CD4-positive, alpha-beta T cell treated with Interleukin-6 at 100 ng/mL for 8 hours (primary cell): ENCODE data around the gene ATP12A.
"Not testable (repeated sequence)": the region's sequence is repeated elsewhere in the genome, so short reads cannot be mapped to it uniquely, and the experiment has no call there.

ENCODE experiments used
- DNase-seq: peaks from one replicate; pipeline ENCODE4 v3.0.0-alpha.2; 2020; ENCODE audit warnings: mixed read lengths, low spot score

ATP12A gene

DNA sequence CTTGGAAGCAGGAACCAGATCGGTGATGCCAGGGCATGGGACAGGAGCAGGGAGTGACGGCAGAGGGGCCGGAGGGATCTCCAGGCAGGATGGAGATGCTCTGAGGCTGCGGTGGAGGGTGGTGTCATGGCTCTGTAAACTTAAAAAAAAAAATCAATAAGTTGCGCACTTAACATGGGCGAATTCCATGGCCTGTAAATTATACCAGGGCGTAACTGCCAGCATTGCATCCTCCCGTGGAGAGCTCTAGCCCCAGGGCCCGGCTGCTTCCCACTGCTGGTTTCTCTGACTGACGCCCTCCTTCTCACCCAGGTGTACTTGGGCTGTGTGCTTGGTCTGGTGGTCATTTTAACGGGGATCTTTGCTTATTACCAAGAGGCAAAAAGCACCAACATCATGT is 8.7 kb downstream of the ATP12A start:
- DNase-seq, result no peak

- DNase-seq, result no peak
Observed at GRCh38 chr13:24691381-24691780, 11.2 kb downstream of the ATP12A start.

- DNase-seq, result no peak
Observed at GRCh38 chr13:24692561-24692960, 12.4 kb downstream of the ATP12A start.

DNA sequence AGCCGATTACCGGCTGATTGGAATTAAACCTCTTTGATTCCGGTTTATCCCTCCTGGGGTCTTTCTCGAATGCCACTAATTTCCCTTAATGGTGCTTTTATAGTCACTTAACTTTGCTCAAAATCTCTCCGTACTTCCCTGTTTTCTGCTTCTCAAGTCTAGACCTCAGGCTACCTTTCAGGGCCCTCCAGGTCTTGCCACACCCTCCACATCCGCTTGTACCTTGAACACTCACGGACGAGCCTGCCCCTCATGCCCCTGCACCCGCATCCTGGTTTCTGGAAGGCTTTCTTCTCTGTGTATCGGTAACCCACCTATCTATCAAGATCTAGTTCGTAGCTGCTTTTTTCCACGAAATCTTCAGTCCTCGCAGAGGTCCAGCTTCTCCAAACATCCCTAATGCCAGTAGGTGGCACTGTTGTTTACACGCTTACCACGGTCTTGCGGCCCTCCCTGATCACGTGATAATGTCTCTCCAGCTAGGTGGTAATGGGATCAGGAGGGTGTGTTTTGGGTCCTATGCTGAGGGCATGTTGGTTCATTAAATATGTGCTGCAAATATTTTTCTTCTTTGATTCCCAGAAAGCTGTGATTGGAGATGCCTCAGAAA is 13.8 kb downstream of the ATP12A start:
- DNase-seq, result peak; percentile 49

DNA sequence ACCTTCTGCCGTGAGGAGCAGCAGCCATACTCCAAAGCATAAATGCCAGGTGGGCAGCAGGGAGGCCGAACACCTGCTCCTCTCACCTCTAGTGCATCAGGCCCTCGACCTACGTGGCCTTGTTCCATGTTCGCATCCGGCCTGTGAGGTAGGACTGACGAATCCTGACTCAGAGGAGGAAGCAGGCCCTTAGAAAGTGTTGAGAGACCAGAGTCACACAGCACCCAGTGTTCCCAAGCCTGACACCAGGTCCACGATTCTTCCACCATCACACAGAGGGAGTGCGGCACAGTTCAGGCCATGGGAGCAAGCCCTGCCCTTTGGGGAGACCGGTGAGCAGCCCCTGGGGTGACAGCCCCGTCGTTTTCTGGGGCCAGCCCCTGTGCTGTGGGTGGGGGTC is 14.7 kb downstream of the ATP12A start:
- no peak for DNase-seq

DNA sequence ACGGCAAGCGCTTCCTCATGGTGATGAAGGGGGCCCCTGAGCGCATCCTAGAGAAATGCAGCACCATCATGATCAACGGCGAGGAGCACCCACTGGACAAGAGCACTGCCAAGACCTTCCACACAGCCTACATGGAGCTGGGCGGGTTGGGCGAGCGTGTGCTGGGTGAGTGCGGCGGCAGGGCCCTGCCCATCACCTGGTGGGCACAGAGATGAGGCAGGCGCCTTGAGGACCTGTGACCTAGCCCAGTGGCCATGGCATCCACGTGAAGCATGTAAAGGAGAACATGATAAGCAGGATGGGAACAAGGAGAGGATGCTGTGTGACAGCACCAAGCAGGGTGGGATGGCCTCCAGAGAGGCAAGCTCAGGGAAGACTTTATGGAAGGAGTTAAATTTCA is 18.5 kb downstream of the ATP12A start:
- no peak for DNase-seq

DNA sequence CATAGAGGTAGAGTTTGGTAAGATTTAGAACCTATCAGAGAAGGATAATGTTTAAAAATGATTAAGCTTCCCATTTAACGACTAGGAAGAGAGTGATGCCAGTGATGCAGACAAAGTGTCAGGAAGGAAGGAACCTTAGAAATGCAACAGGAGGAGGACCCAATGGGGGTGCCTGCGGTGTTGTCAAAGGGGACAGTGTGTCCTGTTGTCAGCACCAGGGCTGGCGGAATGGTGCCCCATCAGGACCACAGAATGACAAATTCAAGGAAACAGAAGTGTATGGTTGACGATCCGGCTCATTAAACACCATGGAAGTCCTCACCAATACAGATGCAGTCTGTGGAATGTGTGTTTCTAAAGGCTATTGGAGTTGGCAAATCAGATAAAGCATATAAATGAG is 19.3 kb downstream of the ATP12A start:
- DNase-seq, result no peak

DNA sequence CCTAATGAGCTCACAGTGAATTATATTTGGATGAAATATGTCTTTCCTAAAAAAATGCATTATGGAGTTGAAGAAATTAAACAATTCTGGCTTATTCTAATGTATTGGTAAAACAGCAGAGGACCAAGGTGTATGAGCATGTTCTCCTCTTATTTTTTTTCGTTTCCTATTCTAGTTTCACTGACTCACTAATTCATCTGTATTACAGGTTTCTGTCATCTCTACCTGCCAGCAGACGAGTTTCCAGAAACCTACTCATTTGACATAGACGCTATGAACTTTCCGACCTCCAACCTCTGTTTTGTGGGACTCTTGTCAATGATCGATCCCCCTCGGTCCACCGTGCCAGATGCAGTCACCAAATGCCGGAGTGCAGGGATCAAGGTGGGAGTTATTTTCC is 20.3 kb downstream of the ATP12A start:
- no peak for DNase-seq

GRCh38 chr13:24706886-24707585 is 26.8 kb downstream of the ATP12A start:
- no peak for DNase-seq

DNA sequence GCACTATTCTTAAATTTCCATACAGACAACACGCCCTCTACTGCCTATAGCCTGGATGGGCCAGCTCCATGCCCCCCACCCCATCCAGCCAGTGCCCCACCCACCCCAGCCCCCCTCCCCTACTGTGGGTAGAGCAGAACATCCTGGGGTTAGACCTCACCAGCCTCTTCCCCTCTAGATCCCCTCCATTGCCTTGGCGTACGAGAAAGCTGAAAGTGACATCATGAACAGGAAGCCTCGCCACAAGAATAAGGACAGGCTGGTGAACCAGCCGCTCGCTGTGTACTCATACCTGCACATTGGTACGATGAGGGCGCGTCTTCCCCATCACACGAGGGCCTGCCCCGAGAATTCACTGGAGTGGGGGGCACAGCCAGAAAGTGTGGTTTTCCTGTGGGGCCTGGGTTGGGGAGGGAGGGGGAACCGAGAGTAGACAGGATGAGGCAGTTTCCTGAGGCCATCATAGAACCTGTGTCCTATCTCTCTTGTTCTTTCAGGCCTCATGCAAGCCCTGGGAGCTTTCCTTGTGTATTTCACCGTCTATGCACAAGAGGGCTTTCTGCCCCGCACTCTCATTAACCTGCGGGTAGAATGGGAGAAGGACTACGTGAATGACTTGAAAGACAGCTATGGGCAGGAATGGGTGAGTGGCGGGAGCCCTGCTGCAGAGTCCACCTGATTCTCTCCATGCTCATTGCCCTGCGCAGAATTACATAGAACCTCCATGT is 29.1 kb downstream of the ATP12A start:
- peak; percentile 73 for DNase-seq

DNA sequence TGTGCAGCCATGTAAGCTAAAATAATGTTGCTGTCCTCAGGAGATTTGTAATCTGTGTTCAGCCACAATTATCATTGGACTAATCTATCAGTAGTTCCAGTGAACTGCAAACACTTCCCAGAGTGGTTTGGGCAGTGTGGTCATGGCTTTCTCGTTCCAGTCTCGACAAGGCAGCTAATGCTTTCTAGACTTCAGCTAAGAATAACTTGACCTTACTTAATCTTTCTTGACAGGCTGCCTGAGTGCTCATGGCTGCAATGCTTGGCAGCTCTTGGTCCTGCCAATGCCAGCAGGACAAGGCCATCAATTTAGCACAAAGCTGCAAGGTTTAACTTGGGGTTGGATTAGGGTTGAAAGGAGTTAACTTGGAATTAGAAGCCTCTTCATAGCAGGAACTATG is 32.8 kb downstream of the ATP12A start:
- DNase-seq, result no peak

GRCh38 chr13:24716011-24716410 is 35.8 kb downstream of the ATP12A start:
- DNase-seq, result no peak

DNA sequence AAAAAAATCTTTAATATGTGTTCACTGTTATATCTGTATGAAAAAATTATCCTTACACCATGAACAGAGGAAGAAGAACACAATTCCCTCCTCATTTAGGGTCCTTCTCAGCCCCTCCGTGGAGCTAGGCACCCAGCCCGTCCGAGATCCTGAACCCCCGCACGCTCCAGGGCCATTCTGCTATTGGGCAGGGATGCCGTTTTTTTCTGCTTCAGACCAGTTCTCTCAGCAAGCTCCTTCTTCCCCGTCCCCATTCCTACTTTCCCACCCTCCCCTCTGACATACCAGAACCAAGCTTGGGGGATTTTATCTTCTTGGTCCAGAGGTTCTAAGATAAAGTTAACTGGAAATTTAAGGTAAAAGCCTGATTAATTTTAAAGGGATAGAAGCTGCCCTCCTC is 36.2 kb downstream of the ATP12A start:
- DNase-seq, result no peak

DNA sequence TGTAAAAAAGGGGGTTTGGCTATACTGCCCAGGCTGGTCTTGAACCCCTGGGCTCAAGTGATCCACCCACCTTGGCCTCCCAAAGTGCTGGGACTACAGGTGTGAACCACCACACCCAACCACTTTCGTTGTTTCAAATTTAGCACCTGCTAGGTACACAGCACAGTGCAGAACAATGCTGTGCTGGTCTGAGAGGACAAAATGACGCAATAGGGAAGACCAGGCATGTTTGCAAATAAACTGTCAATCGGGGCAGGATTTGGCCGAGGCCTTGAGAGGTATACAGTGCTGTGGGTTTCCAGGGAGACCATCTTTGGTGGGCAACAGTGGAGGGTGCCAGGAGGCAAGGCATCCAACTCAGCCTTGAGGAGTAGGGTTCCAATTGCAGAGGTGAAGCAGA is 37.0 kb downstream of the ATP12A start:
- DNase-seq, result no peak

GRCh38 chr13:24718192-24718965 is 38.2 kb downstream of the ATP12A start:
- DNase-seq, result no peak

- no peak for DNase-seq
Observed at GRCh38 chr13:24719139-24719538, 38.9 kb downstream of the ATP12A start.

DNA sequence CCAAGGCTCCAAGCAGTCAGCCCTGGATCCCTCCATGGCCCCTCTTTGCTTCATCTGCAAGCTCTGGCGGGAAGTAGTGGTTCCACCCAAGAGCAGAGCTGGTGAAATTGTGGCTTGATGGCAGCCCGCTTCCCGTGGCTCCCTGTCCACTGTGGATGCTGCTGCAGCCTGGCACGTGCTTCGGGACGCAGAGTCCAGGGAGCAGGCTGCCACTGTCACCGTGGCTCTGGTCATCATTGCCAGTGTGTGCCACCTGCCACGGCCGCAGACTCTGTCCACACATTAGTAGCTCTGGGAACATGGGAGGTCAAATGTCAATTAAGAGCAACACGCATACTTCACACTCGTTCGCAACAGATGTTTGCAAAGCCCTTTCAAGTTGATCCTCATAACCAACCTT is 43.0 kb downstream of the ATP12A start:
- DNase-seq, result no peak

- DNase-seq, result no peak
Observed at GRCh38 chr13:24724714-24725113, 44.5 kb downstream of the ATP12A start.

DNA sequence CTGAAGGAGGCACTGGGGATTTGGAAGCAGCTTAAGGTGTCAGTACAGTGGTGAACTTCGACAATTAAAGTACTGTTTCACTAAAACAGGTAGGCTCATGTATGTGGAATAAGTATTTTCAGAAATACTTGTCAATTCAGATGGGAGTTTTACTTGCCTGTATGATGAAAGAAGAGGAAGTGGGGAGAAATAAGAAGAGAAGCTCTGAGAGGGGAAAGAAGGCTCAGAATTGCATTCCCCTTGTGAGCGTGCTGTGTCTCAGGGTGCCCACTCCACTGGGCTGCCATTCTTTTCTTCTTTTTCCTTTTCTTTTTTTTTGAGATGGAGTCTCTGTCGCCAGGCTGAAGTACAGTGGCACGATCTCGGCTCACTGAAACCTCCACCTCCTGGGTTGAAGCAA is 45.2 kb downstream of the ATP12A start:
- no peak for DNase-seq

DNA sequence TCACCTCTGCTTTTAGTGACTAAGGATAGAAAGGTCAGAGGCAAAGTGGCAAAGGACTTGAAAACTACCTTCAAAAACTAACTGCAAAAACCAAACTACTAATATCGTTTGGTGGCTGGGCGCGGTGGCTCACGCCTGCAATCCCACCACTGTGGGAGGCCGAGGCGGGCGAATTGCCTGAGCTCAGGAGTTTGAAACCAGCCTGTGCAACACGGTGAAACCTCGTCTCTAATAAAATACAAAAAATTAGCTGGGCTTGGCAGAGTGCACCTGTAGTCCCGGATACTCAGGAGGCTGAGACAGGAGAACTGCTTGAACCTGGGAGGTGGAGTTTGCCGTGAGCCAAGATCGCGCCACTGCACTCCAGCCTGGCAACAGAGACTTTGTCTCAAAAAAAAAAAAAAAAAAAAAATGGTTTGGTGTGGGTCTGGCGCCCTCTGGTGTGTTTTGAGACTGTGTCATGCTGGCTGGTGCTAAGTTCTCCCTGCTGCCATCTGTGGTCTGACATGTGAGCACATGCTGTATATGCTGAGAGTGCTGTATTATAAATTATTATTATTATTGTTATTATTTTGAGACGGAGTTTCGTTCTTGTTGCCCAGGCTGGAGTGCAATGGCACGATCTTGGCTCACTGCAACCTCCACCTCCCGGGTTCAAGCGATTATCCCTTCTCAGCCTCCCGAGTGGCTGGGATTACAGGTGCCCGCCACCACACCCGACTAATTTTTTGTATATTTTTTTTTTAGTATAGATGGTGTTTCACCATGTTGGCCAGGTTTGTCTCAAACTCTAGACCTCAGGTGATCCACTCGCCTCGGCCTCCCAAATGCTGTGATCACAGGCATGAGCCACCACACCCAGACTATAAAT is 47.8 kb downstream of the ATP12A start:
- DNase-seq, result peak; percentile 78

- DNase-seq, result not testable (repeated sequence)
Observed at GRCh38 chr13:24730873-24731567, 50.8 kb downstream of the ATP12A start.
